Astrocyte of the spinal cord (primary cell): ENCODE data around the gene DNM3.

Experiments used
- DNase-seq: peaks from one replicate; pipeline ENCODE4 v3.0.0; 2011; ENCODE audit warnings: low read depth, low spot score
- H3K4me3 ChIP-seq: 2 replicates; pipeline ENCODE4 v1.5.1; 2011; ENCODE audit warnings: low read depth, mild to moderate bottlenecking, low read length, moderate library complexity
- in situ Hi-C: cut with HindIII; loops from 2 replicates; pipeline ENCODE4 v1.10.0; 2017; ENCODE audit warnings: low sequenced_read_pairs
- TF ChIP-seq, protein P1 (sequence below): IDR thresholded peaks from 2 replicates; pipeline ENCODE4 v1.5.1; 2012; ENCODE audit warnings: low read depth, mild to moderate bottlenecking, low read length, inconsistent platforms

Gene DNM3

DNA sequence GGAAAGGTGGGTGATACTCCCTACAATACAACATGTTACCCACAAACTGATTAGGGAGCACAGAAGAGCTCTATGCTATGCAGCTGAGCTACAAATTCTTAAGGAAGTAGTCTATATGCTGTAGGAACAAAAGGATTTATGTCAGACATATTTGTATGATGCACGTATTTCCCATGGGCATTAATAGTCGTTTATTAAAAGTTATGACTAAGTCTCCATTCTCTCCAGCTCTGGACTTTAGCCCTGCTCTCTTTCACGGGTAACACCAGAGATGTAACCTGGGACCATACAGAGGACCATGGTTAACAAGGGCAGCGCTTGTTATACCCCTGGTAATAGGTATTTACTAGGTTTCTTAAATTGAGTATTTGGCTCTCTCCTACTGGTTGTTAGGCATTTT, 411.0 kb downstream of the DNM3 start:
- H3K4me3 ChIP-seq: no peak overlapping the region
- DNase-seq: no peak
- in situ Hi-C loops: no loop called here
- TF ChIP-seq, protein P1, sequence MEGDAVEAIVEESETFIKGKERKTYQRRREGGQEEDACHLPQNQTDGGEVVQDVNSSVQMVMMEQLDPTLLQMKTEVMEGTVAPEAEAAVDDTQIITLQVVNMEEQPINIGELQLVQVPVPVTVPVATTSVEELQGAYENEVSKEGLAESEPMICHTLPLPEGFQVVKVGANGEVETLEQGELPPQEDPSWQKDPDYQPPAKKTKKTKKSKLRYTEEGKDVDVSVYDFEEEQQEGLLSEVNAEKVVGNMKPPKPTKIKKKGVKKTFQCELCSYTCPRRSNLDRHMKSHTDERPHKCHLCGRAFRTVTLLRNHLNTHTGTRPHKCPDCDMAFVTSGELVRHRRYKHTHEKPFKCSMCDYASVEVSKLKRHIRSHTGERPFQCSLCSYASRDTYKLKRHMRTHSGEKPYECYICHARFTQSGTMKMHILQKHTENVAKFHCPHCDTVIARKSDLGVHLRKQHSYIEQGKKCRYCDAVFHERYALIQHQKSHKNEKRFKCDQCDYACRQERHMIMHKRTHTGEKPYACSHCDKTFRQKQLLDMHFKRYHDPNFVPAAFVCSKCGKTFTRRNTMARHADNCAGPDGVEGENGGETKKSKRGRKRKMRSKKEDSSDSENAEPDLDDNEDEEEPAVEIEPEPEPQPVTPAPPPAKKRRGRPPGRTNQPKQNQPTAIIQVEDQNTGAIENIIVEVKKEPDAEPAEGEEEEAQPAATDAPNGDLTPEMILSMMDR: no peak

DNA sequence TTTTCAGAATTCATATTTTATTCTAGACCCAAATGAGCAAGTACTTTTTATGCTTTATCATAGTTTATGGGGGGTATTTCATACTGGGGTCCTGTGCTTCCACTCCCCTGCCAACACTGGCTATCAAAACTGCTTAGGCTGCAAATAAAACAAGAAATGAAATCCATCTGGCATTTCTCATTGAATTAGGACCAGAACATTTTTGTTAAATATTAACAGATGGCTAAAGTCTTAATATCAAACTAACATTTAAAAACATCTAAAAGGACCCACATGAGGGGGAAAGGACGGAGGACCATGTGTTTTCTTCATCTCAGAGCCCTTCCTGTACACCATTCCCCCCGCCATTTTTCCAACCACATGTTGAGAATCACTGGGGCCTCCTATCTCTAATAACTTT, 411.7 kb downstream of the DNM3 start:
- TF ChIP-seq, protein P1: no peak
- in situ Hi-C loops: no loop called here

DNA sequence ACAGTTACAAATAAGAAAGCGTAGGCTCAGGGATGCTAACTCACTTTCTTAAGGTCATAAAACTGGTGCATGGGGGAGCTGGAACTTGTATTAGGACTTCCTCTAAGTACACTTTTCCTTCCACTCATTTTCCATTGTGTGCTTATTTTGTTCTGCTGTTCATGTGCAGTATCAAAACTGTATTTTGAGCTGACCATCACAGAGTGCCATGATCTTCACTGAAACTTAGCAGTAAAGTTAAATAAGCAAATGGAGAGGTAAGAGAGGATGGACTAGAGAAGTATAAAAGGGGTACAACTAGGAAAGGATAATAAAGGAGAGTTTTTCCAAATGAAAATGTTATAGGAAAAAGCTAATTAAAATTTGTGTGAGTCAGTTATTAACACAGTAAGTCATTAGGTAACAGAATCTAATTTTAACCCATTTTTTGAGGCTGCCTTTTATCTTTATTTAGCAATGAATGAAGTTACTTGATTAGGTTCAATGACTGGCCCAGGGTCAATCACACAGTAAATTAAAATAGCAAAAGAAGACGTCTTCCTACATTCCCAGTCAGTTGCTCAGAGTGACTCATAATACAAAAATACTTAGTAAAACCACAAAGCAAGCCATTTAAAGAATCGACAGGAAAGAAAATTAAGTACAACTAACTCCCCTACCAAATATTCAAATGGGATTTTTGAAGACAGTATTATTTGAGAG, 413.4 kb downstream of the DNM3 start:
- peak; percentile 95 for DNase-seq
- no peak overlapping the region for H3K4me3 ChIP-seq
- TF ChIP-seq, protein P1: no peak
- in situ Hi-C loops: no loop called here

More for the DNA sequence above, 411.7 kb downstream of the DNM3 start:
- no peak overlapping the region for H3K4me3 ChIP-seq
- no peak for DNase-seq

DNA sequence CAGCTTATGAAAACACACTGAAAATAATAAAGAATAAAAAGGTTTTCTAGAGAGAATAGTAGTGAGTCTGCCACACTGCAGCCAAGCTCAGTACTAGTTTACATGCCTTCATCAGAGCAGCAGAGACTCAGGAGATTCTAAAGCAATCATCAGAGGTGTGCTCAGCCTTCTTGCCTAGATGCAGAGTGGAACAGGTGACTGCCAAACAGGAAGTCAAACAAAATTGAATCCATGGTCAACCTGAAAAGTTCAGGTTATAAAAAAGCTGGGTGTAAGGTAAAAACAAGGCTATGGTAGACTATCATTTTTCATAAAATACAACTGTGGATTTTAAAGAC, 413.9 kb downstream of the DNM3 start:
- no peak overlapping the region for H3K4me3 ChIP-seq
- in situ Hi-C loops: no loop called here
- TF ChIP-seq, protein P1: no peak
- DNase-seq: no peak

DNA sequence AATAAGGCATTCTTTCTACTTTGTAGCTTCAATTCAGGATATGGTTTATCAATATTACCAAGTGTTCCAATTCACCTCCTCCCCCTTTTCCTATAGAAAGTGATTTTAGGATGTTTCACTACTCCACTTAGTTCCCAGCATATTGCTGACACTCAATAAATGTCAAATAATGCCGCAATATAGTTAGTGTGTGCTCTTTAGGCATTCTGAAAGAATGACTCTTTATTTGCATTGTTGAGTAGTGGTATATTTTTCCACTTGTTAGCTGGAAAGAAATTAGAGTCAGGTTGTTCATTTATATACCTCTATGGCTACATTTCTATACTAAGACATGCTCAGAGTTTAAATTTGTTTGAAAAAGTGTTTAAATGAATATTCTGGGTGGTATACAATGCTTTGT, 424.6 kb downstream of the DNM3 start:
- DNase-seq: no peak
- TF ChIP-seq, protein P1: no peak
- in situ Hi-C loops: no loop called here
- no peak overlapping the region for H3K4me3 ChIP-seq

DNA sequence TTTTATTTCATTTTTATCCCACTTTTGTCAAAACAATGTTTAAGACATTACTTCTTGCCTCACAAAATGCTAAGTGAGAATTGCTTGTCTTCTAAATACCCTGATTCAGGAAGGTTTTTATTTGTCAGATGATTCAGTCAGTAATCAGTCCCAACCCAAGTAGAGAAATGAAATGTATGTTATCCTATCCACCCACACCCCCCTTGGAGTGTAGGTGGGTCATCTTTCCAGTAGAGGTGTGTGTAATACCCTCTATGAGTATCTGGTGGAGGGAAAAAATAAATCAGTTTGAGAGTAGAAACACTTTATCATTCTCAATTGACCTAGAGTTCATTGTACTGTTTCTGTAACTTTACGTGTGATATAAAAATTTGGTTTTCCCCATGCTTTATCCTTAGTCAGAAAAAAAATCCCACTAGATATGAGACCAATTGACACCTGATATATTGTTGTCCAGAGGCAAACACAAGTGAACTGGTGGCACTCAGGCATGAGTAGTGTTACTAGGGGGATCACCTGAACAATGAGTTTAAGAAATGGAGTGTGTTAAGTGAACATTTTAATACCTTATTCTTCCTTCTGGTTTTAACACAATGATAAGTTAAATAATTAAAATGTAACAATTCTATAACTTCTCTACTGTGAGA, 425.4 kb downstream of the DNM3 start:
- H3K4me3 ChIP-seq: no peak overlapping the region
- TF ChIP-seq, protein P1: no peak
- in situ Hi-C loops: no loop called here
- no peak for DNase-seq
